IPS-NIHi11 (cell line): ENCODE measurements around the gene MYO1H.
"Not testable (repeated sequence)": the region's sequence is repeated elsewhere in the genome, so short reads cannot be mapped to it uniquely, and the experiment has no call there.

Experiments used
- DNase-seq: peaks from one replicate; pipeline ENCODE4 v3.0.0; 2012; ENCODE audit warnings: mixed read lengths, low spot score

MYO1H gene

GRCh38 chr12:109347589-109347988 lies at the start of gene MYO1H:
Gene MYO1H (plus strand): TSS chr12:109347900. CDS start chr12:109347961, 61 bp downstream.
- no peak for DNase-seq

GRCh38 chr12:109299849-109300248 lies 47.9 kb upstream of the MYO1H start:
- no peak for DNase-seq

GRCh38 chr12:109301643-109302168 lies 46.0 kb upstream of the MYO1H start:
- DNase-seq, result no peak

- no peak for DNase-seq
Measured at GRCh38 chr12:109302358-109302757, 45.3 kb upstream of the MYO1H start.

- DNase-seq, result no peak
Measured at GRCh38 chr12:109302770-109303169, 44.9 kb upstream of the MYO1H start.

GRCh38 chr12:109304485-109304884 lies 43.2 kb upstream of the MYO1H start:
- DNase-seq, result no peak

- no peak for DNase-seq
Measured at GRCh38 chr12:109305547-109305946, 42.2 kb upstream of the MYO1H start.

- DNase-seq, result no peak
Measured at GRCh38 chr12:109307051-109307450, 40.6 kb upstream of the MYO1H start.

- DNase-seq, result peak; percentile 79
Measured at GRCh38 chr12:109308534-109309380, 38.9 kb upstream of the MYO1H start, which contains the start of gene FOXN4. Gene FOXN4 (minus strand): TSS chr12:109309284. CDS start chr12:109308321, 963 bp downstream.

GRCh38 chr12:109309381-109310246 lies 38.1 kb upstream of the MYO1H start:
- DNase-seq, result peak; percentile 59

GRCh38 chr12:109310247-109311125 lies 37.2 kb upstream of the MYO1H start:
- no peak for DNase-seq

- not testable (repeated sequence) for DNase-seq
Measured at GRCh38 chr12:109321294-109321693, 26.4 kb upstream of the MYO1H start.

- no peak for DNase-seq
Measured at GRCh38 chr12:109329003-109329402, 18.7 kb upstream of the MYO1H start.

GRCh38 chr12:109329686-109330085 lies 18.0 kb upstream of the MYO1H start:
- no peak for DNase-seq

- no peak for DNase-seq
Measured at GRCh38 chr12:109330282-109331230, 17.1 kb upstream of the MYO1H start.

GRCh38 chr12:109331301-109331952 lies 16.3 kb upstream of the MYO1H start:
- DNase-seq, result no peak

GRCh38 chr12:109334887-109335286 lies 12.8 kb upstream of the MYO1H start:
- no peak for DNase-seq

GRCh38 chr12:109336593-109336992 lies 11.1 kb upstream of the MYO1H start:
- DNase-seq, result no peak

- no peak for DNase-seq
Measured at GRCh38 chr12:109343677-109344076, 4.0 kb upstream of the MYO1H start.

GRCh38 chr12:109345428-109345827 lies 2.3 kb upstream of the MYO1H start:
- DNase-seq, result no peak
